ENCODE data around the gene KLHL29. TPM values are rescaled to one million over a fixed set of nuclear protein-coding genes. Genes with fewer than 3 reads are reported as not detected.

Gene KLHL29
- total and polyA plus RNA-seq, 2 experiments from 2014 or later: 1.5 to 6.5 TPM

GRCh38 chr2:23583467-23583866, 198.5 kb downstream of the KLHL29 start:
- no peaks in the 10 kb centered on the region for H3F3A ChIP-seq (replicated peaks; ENCODE audit: low read depth)
- Mint-ChIP-seq H3K27me3 (ENCODE audit: insufficient read depth, low read depth, poor library complexity) (peaks cover 5% of the 10 kb centered on the region), H3K4me1 (peaks cover 11% of the 10 kb centered on the region), H3K36me3 (ENCODE audit: low read depth) (no peaks in the 10 kb centered on the region), H3K9me3 (no peaks in the 10 kb centered on the region), H3K4me3 (no peak overlapping the region), H3K27ac (no peak overlapping the region)
- H4K20me1 ChIP-seq (replicated peaks; ENCODE audit: insufficient read depth): no peaks in the 10 kb centered on the region
- no peaks in the 10 kb centered on the region for H3K36me3 ChIP-seq (ENCODE audit: insufficient read depth)
- H3K79me2 ChIP-seq (replicated peaks; ENCODE audit: insufficient read depth): no peaks in the 10 kb centered on the region
- ATAC-seq (no peak), DNase-seq (ENCODE audit: low spot score) (no peak)
- TF ChIP-seq EZH2phosphoT487 (IDR thresholded peaks at IDR 0.05; ENCODE audit: unreplicated experiment) (no peak), REST (IDR thresholded peaks at IDR 0.05; ENCODE audit: unreplicated experiment) (no peak), CTCF (conservative IDR thresholded peaks at IDR 0.05; ENCODE audit: low read depth in 2 of 2) (no peak), ZNF462 (CRISPR knock-in tag; IDR thresholded peaks at IDR 0.05) (no peak), ETS1 (IDR thresholded peaks at IDR 0.05) (no peak), EZH2 (IDR thresholded peaks at IDR 0.05; ENCODE audit: low read depth, unreplicated experiment) (no peak), ZNF331 (CRISPR knock-in tag; IDR thresholded peaks at IDR 0.05; ENCODE audit: low read depth) (no peak), ZNF114 (CRISPR knock-in tag; IDR thresholded peaks at IDR 0.05) (no peak), NANOG (IDR thresholded peaks at IDR 0.05; ENCODE audit: borderline replicate concordance) (no peak), CREB1 (CRISPR knock-in tag; IDR thresholded peaks at IDR 0.05; ENCODE audit: low read depth) (no peak), STAT1 (IDR thresholded peaks at IDR 0.05; ENCODE audit: unreplicated experiment) (no peak), POLR2AphosphoS5 (IDR thresholded peaks at IDR 0.05; ENCODE audit: low read depth) (no peak), JUNB (IDR thresholded peaks at IDR 0.05; ENCODE audit: unreplicated experiment) (no peak)
- no peak overlapping the region for H3K27ac ChIP-seq (ENCODE audit: low read depth)
- no peak overlapping the region for H3K4me3 ChIP-seq
- H3K9me2 ChIP-seq (ENCODE audit: insufficient read depth): no peaks in the 10 kb centered on the region
- H3K27me3 ChIP-seq (ENCODE audit: insufficient read depth): no peaks in the 10 kb centered on the region
- H3K4me2 ChIP-seq: no peak overlapping the region
- H3K4me1 ChIP-seq (ENCODE audit: insufficient read depth): no peaks in the 10 kb centered on the region
- no peak overlapping the region for H2AFZ ChIP-seq
